ENCODE results near the gene PDK2.

PDK2 gene

DNA sequence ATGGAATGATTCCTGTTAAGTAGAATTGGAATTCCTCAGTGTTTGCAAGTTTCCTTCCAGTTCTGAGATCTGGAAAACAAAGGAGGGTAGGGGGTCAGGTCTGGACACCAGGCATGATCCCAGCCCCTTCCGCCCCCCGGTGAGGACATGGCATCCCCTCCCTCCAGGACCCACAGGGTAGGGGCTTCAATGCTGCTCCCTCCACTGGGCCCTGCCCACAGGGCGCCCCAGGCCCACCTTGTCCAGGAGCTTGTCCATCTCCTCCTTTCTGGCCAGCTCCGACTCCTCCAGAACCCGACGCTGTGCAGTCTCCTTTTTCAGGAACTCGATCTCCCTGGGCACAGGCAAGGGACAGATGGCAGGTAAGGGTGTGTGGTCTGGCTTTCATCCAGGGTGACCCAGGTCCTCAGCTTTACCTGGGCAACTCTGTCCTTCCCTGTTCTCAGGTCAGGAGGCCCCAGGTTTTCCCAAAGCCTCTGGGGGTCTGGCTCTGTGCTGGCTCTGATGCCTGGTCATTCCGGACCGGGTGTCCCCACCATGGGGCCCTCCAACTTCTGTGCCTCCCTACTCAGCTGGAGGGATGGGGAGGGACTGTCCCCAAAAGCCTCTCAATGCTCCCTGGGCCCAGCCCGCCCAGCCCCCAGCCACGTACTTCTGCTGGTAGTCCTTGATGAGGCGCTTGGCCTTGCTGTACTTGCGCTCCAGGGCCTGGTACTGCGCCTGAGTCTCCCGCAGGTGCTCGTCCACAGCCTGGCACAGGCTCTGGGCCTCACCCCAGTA is 40.4 kb downstream of the PDK2 start:
- no peak for DNase-seq (ENCODE audit: low spot score)

DNA sequence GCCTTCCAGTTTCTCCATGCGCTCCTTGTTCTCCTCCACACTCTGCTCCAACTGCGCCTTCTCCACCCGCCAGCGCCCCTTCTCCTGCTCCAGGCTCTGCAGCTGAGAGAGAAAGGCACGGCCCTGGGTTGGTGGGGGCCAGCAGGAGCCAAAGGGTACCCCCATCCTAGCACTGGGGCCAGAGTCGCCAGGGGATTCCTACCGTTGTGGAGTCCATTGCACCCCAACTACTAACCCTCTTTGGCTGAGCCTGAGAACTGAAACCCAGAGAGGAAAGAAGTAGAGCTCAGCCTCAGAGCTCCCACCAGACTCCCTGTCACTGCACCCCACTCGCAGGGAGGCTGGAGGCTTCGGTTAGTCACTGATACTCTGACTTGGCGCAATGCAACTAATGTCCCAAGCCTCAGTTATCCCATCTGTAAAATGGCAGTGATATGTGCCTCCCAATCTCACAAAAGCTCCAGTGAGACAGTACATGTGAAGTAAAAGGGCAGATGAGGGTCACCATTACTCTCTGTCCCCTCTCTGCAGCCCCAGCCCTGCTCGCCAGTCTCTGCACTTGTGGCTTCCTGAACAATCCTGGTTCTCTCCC is 41.0 kb downstream of the PDK2 start:
- DNase-seq (ENCODE audit: low spot score): no peak

DNA sequence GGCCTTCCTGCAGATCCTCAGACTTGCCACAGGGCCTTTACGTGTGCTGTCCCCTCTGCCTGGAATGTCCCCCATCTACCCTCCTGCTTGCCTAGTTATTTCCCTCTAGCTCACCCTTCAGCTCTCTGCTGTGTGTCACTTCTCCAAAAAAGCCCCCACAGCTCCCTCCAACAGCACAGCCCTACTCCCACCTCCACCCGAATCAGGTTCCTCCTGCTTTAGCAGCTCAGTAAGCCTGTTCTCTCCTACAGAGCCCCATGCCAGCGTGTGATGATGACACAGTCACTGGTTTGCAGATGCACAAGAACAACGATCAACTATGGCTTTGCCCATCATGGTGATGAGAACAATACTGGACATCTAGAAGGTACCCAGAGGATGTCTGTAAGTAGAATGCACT is 41.9 kb downstream of the PDK2 start:
- no peak for DNase-seq (ENCODE audit: low spot score)

DNA sequence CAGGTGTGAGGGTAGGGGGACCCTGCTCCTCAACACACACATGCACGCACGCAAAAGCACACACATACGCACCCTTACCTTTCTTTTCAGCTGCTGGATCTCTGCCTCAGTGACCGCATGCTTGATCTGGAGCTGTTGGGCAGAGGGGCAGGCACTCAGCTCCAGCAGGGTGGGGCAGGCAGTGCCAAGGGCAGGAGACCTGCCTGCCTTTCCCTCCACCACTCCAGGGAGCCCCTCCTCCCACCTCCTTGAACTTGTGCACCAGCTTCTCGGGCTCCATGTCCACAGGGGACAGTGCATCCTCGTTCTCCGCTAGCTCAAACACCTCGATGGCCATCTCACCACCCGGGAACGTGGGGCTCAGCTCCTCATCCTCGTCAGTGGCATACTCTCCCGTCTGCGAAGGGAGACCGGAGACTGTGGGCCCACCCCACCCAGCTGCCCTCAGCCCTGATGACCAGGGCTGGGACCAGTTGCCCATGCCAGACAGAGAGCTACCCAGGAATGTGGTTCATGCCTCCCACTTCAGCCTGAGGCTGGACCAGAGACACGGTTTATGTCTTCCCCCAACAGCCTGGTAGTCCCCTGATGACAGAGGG is 44.1 kb downstream of the PDK2 start:
- no peak for DNase-seq (ENCODE audit: low spot score)

DNA sequence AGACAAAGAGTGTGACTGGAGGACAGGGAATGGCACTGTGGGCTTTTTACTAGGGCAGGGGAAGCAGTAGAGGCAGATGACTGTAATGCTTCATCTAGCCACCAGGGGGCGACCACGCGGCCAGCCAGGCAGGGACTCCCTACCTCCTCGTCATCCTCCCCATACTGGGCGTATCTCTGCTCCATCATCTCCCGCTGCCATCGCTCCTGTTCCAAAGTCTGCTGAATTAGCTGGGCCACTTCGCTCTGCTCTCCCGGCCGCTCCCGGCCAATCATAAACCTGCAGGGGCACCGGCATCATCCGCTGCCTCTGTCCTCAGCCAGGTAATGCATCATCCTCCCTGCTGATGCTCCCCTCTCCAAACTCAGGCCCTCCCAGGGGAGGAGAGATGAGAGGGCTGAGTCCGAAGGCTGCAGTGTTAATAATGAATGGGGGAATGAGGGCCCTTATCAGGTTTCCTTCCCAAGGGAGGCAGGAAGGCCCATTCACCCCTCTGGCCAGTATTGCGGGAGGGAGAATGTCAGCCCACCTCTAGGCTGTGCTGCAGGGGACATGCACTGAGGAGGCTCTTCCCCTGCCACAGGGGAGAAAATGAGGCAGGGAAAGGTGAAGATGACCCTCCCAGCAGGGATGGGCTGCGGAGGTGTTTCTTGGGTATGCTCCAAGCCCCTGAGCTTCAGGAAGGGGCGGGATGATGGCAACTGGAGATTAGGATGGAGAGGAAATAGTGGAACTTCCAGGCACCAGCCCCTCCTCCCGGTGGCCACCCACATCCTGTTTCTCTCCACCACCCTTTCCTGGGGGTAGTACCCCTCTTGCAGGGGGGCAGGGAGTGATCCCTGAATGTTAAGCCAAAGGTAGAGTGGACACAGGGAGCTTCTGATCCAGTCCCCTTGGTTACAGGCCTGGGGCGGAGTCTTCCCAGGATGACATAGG is 45.1 kb downstream of the PDK2 start:
- DNase-seq (ENCODE audit: low spot score): peak; percentile 80

DNA sequence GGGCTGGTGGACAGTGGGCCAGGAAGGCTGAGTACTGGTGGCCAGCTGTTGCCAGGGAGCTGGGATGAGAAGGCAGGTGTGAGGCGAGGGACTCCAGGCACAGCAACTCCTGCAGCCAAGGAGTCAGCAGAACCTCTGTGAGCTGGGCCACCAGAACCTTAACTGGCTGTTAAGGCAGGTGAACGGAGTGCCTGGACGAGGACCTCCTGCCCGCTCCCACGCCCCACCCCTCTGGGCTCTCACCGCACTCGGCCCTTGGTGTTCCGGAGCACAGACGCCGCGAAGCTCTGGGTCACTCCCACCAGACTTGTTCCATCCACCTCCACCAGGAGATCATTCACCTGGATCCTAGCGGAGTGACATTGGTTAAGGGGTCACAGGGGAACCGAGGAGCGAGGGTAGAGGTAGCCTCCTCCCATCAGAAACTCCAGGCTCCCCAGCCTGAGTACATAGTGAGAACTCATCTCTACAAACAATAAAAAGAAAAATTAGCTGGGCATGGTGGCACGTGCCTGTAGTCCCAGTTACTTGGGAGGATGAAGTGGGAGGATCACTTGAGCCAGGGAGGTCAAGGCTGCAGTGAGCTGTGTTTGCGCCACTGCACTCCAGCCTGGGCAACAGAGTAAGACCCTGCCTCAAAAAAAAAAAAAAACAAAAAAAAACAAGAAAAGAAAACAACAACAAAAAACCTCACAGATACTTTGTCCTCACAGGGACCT is 46.0 kb downstream of the PDK2 start:
- no peak for DNase-seq (ENCODE audit: low spot score)

DNA sequence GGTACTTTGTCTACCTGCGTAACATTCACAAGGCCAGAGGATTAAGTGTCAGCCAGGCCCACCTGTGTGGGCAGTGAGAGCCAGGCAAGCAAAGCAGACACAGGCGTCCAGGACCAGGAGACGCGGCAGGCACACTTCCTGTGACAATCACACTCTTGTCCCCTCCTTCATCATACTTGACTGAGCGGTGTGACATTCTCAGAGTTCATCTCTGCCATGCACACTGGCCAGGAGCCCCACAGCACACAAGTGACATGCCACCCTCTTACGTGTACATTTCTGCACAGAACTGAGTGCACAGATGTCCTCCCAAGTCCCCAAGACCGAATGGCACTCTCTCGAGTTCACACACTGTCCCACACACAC is 46.6 kb downstream of the PDK2 start:
- no peak for DNase-seq (ENCODE audit: low spot score)

DNA sequence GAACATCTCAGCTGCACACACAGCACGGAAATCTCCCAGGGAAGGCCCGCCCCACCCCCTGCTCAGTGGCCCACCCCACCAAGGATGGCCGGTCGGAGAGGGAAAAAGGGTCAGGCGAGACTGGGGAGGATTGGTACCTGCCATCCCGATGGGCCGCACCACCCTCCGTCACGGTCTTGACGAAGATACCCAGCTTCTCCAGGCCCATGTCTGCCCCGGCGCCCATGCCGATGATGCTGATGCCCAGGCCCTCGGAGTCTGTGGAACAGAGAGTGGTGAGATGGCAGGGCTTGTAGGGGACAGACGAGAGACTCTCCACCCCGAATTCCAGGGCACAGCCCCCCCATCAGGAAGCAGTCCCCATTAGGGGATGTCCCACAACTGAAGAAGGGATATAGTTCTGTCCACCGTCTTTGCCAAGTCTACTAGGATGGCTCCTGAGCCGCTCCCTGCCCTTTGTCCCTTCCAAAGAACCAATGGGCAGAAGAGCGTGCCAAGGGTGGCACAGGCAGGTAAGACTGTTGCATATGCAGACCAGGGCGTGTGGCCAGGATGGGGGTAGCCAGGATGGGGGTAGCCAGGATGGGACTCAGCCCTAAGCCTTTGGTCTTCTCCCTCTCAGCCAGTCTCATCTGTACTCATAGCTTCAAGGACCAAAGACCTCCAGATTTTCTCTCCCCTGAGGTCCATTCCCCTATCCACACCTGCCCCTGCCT is 48.5 kb downstream of the PDK2 start:
- DNase-seq (ENCODE audit: low spot score): no peak

DNA sequence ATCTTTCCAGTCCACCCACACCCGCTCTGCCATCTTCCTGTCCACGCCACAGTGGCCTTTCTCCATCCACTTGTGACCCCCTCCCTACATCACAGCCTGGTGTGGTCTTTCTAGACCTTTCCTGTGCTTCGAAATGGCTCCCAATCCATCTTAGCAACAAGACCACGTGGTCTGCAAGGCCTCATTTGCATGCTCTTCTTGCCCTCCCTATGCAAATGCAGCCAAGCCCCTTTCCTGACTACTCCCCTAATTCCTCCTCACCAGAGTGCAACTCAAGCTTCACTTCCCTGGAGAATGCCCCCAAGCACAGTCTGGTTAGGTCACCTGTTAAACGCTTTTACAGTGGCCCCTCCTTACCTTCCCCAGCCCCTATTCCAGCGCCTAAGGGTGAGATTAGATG is 49.2 kb downstream of the PDK2 start:
- DNase-seq (ENCODE audit: low spot score): no peak

DNA sequence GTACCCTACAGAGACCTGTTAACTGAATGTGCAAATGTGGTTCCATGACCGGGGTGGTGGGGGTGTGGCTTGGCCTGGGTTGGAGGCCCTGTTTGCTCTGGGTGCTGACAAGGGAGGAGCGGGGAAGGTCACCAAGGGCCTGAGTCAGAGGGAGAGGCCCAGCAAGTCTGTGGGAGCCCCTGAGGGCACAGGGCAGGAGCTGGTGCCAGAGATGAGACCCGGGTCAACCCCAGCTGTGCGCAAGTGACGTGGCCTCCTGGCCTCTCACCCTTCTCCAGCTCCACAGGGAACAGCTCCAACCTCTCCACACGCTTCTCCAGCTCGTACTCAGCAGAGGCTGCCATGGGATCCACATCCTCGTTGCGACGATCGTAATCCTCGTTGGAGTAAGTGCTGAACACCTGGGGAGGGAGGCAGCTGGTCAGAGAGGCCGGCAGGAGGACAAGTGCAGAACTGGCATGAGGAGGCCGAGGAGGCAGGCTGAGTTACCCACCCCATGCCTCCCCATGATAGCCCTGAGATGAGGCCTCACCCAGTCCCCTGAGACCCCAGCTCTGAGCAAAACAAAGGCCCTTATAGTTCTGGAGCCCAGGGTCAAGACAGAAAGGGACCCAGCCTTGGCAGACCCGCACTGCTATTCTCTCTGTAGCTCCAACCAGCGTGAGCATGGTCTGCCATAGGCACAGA is 49.8 kb downstream of the PDK2 start:
- DNase-seq (ENCODE audit: low spot score): no peak

DNA sequence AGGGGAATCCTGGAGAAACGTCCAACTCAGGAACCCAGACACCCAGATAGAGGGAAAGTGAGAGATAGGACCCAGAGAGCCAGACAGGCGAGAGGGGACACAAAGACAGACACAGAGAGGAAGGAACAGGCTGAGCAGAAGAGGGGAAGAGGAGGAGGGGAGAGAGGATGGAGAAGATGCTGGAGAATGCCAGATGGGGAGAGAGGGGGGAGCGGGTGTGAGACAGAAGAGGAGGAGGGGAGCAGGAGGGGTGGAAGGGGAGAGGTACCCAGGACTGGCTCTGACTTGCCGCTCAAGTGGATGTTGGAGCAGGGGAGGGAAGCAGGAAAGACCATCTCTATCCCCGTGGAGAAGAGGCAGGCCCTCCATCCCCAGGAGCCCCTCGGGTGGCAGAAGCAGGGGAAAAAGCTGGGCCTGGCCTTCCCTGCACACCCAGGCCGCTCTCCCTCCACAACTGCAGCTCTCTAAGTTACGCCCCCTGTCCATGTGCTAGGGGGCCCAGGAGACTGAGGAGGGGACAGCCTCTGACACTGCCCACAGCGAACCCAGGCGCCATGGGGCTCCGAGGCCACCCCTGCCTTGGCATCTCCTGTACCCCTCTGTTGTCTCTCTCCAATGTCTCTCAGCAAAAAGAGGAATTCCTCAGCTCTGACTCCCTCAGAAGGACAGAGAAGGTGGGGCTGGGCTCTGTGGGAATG is 50.5 kb downstream of the PDK2 start:
- no peak for DNase-seq (ENCODE audit: low spot score)

DNA sequence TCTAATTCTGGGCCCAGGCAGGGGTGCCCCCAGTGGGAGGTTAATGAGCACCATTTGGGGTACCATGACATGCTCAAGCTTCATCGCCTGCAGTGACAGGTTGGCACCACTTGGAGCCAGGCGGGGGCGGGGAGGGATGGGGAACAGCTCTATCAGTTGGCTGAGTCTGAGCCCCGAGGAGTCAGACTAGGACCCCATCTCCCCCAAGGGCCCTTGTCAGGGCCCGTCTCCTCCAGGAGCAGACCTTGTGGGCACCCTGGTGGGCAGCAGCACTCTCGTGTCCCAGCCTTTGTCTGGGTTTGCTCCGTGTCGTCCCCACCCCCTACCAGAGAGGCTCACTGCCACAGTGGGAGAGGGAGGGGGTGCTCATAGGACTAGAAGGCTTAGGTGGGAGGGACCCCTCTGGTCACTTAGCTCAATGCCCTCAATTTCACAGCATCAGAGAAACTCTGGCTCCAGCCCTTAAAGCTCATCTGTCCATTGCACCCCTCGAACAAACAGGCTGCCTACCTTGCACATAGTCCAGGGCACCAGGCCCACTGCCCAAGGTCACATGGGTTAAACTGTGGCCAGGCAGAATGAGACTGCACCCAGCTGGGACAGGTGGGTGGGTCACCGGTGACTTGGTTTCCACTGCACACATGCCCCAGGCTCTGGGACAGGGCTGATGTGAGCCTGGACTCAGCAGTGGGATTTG is 51.2 kb downstream of the PDK2 start:
- DNase-seq (ENCODE audit: low spot score): no peak

DNA sequence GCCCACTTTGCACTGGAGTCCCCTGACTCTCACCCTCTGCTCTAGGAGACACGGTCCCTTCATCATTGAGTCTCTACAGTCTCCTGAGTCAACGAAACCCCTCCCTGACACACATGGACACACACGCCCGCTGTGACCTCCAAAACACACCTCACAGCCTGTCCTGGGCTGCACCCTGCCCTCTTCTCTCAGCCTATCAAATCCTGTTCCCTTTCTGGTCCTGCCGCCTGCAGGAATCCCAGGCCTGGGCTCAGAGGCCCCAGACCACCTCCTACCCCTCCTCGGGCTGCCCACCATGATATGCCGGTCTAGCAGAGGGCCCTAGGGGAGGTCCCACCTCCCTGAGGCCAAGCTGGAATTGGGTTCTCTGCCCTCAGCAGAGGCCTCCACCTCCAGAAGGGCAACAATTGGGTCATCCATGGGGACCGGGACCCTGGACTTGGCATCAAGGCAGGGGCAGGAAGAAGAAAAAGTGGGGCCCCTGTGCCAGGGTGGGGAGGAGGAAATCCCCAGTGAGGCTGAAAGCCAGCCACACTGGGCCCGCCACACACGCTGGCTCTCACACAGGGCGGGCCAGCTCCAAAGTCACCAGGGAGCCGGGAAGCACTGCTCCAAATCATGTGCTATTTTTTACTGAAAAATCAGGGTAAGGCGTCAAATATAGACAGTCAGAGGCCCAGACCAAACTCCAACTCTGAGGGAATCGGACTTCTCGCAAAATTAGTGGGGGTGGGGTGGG is 51.9 kb downstream of the PDK2 start:
- peak; percentile 53 for DNase-seq (ENCODE audit: low spot score)

DNA sequence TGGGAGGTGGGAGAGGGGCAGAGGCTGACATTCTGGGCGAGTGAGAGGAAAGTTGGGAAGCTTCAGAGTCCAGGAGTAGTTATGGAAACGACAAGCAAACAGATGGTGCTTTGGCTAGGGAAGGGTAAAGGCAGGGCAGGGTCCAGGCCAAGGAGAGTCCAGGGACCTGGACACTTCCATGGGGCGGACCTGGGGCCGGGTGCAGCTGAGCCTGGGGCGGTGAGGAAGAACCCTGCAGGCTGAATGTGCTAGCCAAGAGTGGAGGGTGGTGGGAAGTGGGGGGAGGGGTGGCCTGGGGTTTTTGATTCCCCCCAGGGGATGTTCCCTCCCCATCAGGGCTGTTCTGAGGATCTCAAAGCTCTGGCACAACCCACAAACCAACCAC is 52.7 kb downstream of the PDK2 start:
- DNase-seq (ENCODE audit: low spot score): peak; percentile 48

DNA sequence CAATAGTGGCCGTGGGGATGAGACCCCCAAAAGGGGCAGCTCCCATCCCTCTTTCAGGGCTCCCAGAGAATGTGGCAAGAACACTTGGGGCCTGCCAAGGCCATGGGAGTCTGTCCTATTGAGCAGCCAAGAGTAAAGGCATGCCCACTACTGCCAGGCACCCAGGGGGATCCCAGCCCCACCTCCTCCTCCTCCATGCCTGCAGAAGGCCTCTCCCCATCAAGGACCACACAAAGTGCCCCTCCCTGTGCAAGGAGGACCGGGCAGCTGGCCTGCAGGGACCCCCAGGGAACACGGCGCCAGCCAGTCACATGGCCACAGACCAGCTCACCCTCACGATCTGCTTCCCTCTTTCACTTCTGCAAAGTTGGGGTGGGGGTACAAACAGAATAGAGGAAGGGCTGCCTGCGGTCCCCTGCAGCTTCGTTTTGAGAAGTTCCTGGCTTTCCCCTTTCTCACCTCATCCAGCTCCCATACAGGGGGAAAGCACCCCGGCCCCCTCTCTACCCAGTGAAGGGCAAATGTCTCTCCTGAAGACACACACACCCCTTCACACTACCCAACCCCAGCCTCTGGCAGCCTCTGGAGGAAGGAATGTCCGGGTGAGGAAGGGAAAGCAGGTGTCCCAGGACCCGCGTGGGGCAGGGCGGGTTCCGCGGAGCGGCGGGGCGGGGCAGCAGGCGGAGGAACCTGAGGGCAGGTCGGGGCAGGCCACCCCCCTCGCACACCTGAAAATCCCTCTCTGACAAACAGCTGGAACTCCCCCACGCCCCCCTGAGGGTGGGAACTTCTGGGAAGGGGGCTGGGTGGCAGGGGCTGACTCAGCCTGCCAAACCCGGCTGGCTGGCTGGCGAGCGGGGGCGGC is 53.3 kb downstream of the PDK2 start:
- peak; percentile 88 for DNase-seq (ENCODE audit: low spot score)

DNA sequence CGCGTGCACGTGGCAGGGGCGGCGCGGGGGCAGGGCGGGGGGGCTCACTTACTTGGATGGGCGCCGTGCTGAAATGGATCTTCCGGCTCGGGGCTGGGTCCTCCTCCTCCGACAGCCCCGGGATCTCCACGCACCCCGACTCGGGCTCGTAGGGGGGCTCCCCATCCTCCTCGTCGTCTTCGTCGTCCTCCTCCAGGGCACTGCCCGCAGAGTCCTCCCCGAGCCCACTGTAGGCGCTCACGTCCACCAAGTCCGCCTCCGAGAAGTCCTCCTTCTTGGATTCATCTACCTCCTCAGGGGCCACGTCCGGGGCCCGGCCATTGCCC is 53.9 kb downstream of the PDK2 start:
- no peak for DNase-seq (ENCODE audit: low spot score)

DNA sequence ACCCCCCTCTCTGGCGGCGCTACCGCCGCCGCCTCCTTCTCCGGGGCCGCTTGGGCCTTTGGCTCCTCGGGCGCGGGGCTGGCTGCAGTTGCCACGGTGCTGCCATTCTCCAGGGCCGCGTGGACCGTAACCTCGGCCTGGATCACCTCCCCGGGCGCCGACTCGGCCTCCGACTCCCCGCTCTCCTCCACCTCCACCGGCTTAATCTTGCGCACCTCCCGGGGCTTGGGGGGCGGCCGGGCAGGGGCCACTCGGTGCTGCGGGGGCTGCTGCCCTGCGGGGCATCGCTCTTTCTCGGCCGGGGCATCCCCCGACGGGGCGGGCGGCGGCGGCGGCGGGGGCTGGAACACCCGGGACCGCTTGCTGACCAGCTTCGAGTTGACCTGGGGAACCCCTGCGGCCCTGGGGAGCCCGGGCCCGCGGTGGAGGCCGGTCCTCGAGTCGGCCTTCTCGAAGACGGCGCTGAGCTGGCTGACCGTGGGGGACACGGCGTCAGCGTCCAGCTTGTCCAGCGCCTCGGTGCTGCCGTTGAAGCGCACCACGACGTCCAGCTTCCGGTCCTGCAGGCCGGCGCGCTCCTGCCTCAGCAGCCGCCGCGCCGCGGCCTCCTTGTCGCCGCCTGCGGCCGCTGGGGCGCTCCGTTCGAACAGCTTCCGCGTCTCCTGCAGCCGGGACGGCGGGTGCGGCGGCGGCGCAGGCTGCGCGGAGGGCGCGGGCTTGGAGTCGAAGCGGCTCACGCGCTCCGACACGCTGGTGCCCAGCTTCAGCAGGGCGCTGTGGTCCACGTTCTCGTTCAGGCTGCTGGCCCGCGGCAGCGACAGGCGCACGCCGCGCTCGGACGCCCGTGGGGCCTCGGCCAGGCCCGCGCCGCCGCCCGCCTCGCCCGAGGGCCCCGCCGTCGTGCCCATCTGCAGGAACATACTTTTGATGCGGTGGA is 54.5 kb downstream of the PDK2 start:
- peak; percentile 71 for DNase-seq (ENCODE audit: low spot score)

Data from germinal center (tissue), 1 donor.